Measurements from ENCODE around the gene GALR3.

GALR3 gene

GRCh38 chr22:37818409-37819104, 4.6 kb upstream of the GALR3 start:
- in situ Hi-C loops (cut with MboI; ENCODE audit: low sequenced_read_pairs): loop anchor here (10.0 kb wide), 1 partner anchor 146 kb away; no protein-coding TSS in a partner anchor

GRCh38 chr22:37819105-37819433, 4.1 kb upstream of the GALR3 start:
- in situ Hi-C loops (cut with MboI; ENCODE audit: low sequenced_read_pairs): loop anchor here (10.0 kb wide), 1 partner anchor 146 kb away; no protein-coding TSS in a partner anchor

- in situ Hi-C loops (cut with MboI; ENCODE audit: low sequenced_read_pairs): no loop called here
Observed at GRCh38 chr22:37820350-37820749, 2.8 kb upstream of the GALR3 start.

- in situ Hi-C loops (cut with MboI; ENCODE audit: low sequenced_read_pairs): no loop called here
Observed at GRCh38 chr22:37822079-37822833, 926 bp upstream of the GALR3 start.

GRCh38 chr22:37824674-37825641, 1.8 kb downstream of the GALR3 start:
- in situ Hi-C loops (cut with MboI; ENCODE audit: low sequenced_read_pairs): no loop called here

GRCh38 chr22:37827056-37827455, 3.9 kb downstream of the GALR3 start:
- in situ Hi-C loops (cut with MboI; ENCODE audit: low sequenced_read_pairs): no loop called here

GRCh38 chr22:37830093-37830842, 7.1 kb downstream of the GALR3 start:
- in situ Hi-C loops (cut with MboI; ENCODE audit: low sequenced_read_pairs): no loop called here

- in situ Hi-C loops (cut with MboI; ENCODE audit: low sequenced_read_pairs): no loop called here
Observed at GRCh38 chr22:37831472-37831871, 8.3 kb downstream of the GALR3 start.

- in situ Hi-C loops (cut with MboI; ENCODE audit: low sequenced_read_pairs): no loop called here
Observed at GRCh38 chr22:37832022-37832857, 9.1 kb downstream of the GALR3 start.

- in situ Hi-C loops (cut with MboI; ENCODE audit: low sequenced_read_pairs): no loop called here
Observed at GRCh38 chr22:37842015-37842793, 19.0 kb downstream of the GALR3 start.

GRCh38 chr22:37843741-37844089, 20.5 kb downstream of the GALR3 start:
- in situ Hi-C loops (cut with MboI; ENCODE audit: low sequenced_read_pairs): no loop called here

GRCh38 chr22:37844904-37845329, 21.7 kb downstream of the GALR3 start:
- in situ Hi-C loops (cut with MboI; ENCODE audit: low sequenced_read_pairs): no loop called here

- in situ Hi-C loops (cut with MboI; ENCODE audit: low sequenced_read_pairs): no loop called here
Observed at GRCh38 chr22:37846433-37846832, 23.3 kb downstream of the GALR3 start.

GRCh38 chr22:37848587-37849088, 25.5 kb downstream of the GALR3 start:
- in situ Hi-C loops (cut with MboI; ENCODE audit: low sequenced_read_pairs): no loop called here

- in situ Hi-C loops (cut with MboI; ENCODE audit: low sequenced_read_pairs): no loop called here
Observed at GRCh38 chr22:37849089-37849751, 26.0 kb downstream of the GALR3 start, which contains the start of gene EIF3L. Gene EIF3L (plus strand): TSS chr22:37849419. CDS start chr22:37849450, 31 bp downstream.

- in situ Hi-C loops (cut with MboI; ENCODE audit: low sequenced_read_pairs): no loop called here
Observed at GRCh38 chr22:37850801-37851200, 27.6 kb downstream of the GALR3 start.

- in situ Hi-C loops (cut with MboI; ENCODE audit: low sequenced_read_pairs): no loop called here
Observed at GRCh38 chr22:37852418-37852817, 29.2 kb downstream of the GALR3 start.

- in situ Hi-C loops (cut with MboI; ENCODE audit: low sequenced_read_pairs): no loop called here
Observed at GRCh38 chr22:37854946-37855345, 31.8 kb downstream of the GALR3 start.
